GM12892 (cell line): ENCODE data around the gene DGKQ.

Experiments used
- POLR2A ChIP-seq: IDR thresholded peaks from 2 replicates; pipeline ENCODE4 v1.6.1; 2011; ENCODE audit warnings: low read depth, low read length, control low read depth
- POLR2AphosphoS5 ChIP-seq: IDR thresholded peaks from 2 replicates; pipeline ENCODE4 v1.6.1; 2011; ENCODE audit warnings: low read depth, low read length, control low read depth
- TAF1 ChIP-seq: IDR thresholded peaks from 2 replicates; pipeline ENCODE4 v1.6.1; 2011; ENCODE audit warnings: low read depth, mild to moderate bottlenecking, control low read depth, low read length, borderline replicate concordance

DNA sequence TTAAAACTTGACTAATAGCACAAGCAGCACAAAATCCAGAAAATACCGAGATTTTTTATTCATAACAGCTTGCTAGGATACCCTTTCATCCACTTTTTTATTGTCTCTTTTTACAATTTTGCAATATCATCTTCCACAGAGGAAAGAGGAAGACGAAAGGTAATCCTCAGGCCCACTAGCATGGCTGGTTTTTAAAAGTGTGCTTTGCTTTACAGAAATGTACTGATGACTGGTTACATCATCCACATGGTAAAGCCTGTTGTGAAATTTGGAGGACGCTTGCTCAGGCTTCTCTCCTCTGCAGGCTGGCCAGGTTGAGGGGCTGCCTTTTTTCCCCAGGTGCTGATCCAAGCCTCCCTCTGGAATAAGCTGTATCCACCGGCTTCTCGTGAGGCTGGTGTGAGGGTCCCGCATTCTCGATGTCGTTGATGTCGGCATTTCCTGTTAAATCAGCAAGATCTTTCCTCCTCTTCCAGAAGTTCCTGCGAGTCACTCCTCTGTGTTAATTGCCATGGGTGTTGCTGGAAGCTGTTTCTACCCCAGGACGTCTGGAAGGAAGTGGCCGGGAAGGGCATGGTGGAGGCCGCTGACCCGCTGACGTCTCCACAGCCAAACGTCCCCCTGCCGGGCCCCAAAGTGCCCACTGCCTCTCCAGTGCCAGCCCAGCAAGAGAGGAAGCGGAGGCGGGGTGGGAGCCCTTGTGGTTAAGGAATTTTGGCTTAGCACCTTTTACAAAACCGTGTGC, 5.8 kb upstream of the DGKQ start:
- TF ChIP-seq POLR2A (no peak), POLR2AphosphoS5 (no peak), TAF1 (no peak)
